AG04449 (cell line): ENCODE data around the gene PTPRK.

Source experiments
- CTCF ChIA-PET: fragments of 350-600 bp; formaldehyde crosslinking; extraction: SDS; loops from one replicate; lab custom pipeline; 2021; ENCODE audit warnings: antibody characterized with exemption; lab: Yijun Ruan, JAX
- POLR2A ChIA-PET: fragments of 400-600, 350-600 bp; formaldehyde crosslinking; extraction: SDS; loops from one replicate; lab custom pipeline; 2020; ENCODE audit warnings: antibody characterized with exemption, inconsistent platforms; lab: Yijun Ruan, JAX
- DNase-seq: peaks from one replicate; pipeline ENCODE4 v3.0.0-alpha.2; 2010; ENCODE audit warnings: low read depth, low spot score
- H3K4me3 ChIP-seq: 2 replicates; pipeline ENCODE4 v1.5.1; 2011; ENCODE audit warnings: low read depth, mild to moderate bottlenecking, control low read depth, low read length
- TF ChIP-seq, protein P1 (sequence below): IDR thresholded peaks from one replicate; pipeline ENCODE4 v1.5.1; 2011; ENCODE audit warnings: mild to moderate bottlenecking, moderate library complexity, low read length, control low read depth, inconsistent platforms; ENCODE audit not compliant: insufficient read depth; ENCODE audit errors: missing control alignments

The PTPRK gene

DNA sequence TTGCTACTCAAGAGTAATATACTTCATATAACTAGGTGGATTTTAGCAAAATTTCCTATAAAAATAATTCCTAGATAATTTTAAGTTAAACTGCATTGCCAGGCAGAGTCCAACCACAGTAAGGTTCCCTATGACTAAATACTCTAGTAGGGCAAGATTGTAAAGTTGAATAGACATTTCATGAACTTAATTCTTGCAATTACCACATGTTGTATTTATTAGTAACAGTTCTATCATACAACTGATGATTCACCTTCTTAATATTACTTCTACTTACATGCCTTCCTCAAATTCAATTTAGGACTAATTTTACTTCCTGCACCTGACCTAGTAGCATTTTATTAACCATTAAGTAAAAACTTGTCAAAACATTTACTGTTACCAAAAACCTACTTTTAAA is 352.8 kb downstream of the PTPRK start:
- no peak for DNase-seq
- H3K4me3 ChIP-seq, result no peak overlapping the region
- CTCF ChIA-PET, result no interaction called here
- POLR2A ChIA-PET, result no interaction called here
- TF ChIP-seq, protein P1, sequence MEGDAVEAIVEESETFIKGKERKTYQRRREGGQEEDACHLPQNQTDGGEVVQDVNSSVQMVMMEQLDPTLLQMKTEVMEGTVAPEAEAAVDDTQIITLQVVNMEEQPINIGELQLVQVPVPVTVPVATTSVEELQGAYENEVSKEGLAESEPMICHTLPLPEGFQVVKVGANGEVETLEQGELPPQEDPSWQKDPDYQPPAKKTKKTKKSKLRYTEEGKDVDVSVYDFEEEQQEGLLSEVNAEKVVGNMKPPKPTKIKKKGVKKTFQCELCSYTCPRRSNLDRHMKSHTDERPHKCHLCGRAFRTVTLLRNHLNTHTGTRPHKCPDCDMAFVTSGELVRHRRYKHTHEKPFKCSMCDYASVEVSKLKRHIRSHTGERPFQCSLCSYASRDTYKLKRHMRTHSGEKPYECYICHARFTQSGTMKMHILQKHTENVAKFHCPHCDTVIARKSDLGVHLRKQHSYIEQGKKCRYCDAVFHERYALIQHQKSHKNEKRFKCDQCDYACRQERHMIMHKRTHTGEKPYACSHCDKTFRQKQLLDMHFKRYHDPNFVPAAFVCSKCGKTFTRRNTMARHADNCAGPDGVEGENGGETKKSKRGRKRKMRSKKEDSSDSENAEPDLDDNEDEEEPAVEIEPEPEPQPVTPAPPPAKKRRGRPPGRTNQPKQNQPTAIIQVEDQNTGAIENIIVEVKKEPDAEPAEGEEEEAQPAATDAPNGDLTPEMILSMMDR, result no peak

GRCh38 chr6:128164254-128164653 is 356.1 kb downstream of the PTPRK start:
- no peak for DNase-seq
- TF ChIP-seq, protein P1, result no peak
- H3K4me3 ChIP-seq, result no peak overlapping the region
- ChIA-PET CTCF (no interaction called here), POLR2A (no interaction called here)

- POLR2A ChIA-PET, result no interaction called here
- no peak for DNase-seq
- no peak overlapping the region for H3K4me3 ChIP-seq
- TF ChIP-seq, protein P1, result no peak
- CTCF ChIA-PET, result no interaction called here
These were observed 358.0 kb downstream of the PTPRK start for GRCh38 chr6:128162423-128162822.

DNA sequence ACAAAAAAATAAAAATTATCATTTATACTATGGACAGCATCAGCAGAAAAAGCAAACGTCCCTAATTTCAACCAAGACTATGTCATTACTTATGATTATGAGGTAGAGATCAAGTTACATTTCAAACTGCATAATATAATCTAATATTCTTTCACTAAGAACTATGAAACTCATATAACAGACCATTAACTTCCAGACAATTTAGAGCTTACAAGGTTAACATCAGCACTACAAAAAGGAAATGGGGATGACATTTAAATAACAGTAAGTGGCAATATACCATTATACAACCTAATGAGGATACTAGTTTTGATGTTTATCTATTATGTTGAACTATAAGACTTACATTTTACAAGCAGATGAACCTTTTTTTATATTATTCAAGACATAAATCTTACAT is 358.6 kb downstream of the PTPRK start:
- TF ChIP-seq, protein P1, result no peak
- CTCF ChIA-PET, result no interaction called here
- POLR2A ChIA-PET, result no interaction called here
- no peak for DNase-seq
- no peak overlapping the region for H3K4me3 ChIP-seq

GRCh38 chr6:128161263-128161662 is 359.1 kb downstream of the PTPRK start:
- POLR2A ChIA-PET, result no interaction called here
- no peak overlapping the region for H3K4me3 ChIP-seq
- CTCF ChIA-PET, result no interaction called here
- DNase-seq, result no peak
- TF ChIP-seq, protein P1, result no peak

DNA sequence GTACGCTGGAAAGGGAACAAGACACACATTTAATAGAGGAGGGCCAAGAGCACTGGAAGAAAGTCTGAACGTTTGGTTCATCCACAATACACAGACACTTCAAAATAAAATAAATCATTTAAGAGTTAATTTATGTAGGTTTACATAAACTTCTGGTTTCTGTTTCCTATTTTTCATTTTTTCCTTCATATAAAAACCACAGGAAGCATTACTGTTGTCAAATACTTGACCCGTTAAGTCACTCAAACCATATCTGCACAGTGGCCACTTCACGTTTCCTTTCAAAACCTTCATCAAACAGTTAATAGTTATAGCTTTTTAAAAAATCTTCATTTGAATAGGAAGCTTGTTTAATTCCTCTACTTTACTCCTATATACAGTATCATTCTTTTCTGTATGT is 361.9 kb downstream of the PTPRK start:
- DNase-seq, result no peak
- ChIA-PET CTCF (no interaction called here), POLR2A (no interaction called here)
- TF ChIP-seq, protein P1, result no peak
- no peak overlapping the region for H3K4me3 ChIP-seq
